Activated CD8-positive, alpha-beta memory T cell treated with anti-CD3 and anti-CD28 coated beads, Interleukin-2, amount 50 U/mL, for 24 hours (primary cell): Measurements from ENCODE around the gene AOAH.
A peak's percentile ranks its signal among the peaks of the same experiment; 100 is the strongest.

Experiments used
- DNase-seq: peaks from one replicate; pipeline ENCODE4 v3.0.0-alpha.2; 2020; ENCODE audit errors: extremely low read depth

Gene AOAH

GRCh38 chr7:36723951-36724664, at the start of gene AOAH:
AOAH (minus strand) TSS chr7:36724494; CDS start chr7:36724148, 346 bp downstream.
- peak; percentile 47 for DNase-seq

GRCh38 chr7:36766451-36766850, 42.2 kb upstream of the AOAH start:
- no peak for DNase-seq

DNA sequence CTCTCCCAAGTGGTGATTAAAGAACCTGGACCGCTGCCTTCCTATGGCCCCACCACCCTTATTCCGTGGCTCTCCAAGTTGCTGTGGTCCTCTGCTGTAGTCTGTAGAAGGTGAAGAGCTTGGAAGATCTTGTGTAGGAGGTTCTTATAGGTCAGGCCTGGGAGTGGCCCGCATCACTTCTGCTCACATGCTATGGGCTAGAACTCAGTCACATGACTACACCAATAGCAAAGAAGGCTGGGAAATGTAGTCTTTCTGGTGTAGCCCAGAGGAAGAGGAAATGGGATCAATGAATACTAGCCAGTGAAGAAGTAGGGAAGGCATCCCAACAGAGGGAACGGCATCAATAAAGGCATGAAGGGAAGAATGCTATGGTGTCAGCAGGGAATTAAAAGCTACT, 41.3 kb upstream of the AOAH start:
- DNase-seq, result no peak

GRCh38 chr7:36764929-36765328, 40.6 kb upstream of the AOAH start:
- no peak for DNase-seq

DNA sequence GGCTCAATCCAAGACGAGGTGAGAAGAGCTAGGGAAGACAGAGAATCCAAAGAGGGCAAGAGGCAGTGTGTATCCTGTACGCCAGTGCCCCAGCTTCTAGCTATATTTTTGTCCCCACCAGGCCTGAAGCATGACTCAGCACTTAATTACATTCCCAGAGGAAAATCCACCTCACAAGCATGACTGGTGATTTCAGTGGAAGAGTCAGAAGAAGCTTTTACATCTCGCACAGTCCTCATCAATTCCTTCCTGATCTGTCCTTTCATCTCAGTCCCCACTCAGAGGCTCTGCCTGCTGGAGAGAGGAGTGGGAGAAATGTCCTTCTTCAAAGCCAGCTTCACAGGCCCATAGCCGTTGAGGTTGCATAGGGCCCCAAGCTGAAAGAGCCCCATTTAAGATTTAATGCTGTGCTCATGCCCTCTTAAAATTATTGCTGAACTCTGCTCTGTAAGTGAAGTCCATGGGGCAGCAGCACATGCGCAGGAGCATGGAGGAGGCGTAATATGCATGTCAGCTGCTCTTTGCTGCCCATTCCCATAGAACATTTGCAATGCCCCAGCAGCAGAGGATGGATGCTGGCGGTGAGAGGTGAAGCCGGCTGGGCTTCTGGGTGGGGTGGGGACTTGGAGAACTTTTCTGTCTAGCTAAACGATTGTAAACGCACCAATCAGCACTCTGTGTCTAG, 39.0 kb upstream of the AOAH start:
- no peak for DNase-seq

- no peak for DNase-seq
Observed at GRCh38 chr7:36762394-36762793, 38.1 kb upstream of the AOAH start.

GRCh38 chr7:36761835-36762234, 37.5 kb upstream of the AOAH start:
- no peak for DNase-seq

DNA sequence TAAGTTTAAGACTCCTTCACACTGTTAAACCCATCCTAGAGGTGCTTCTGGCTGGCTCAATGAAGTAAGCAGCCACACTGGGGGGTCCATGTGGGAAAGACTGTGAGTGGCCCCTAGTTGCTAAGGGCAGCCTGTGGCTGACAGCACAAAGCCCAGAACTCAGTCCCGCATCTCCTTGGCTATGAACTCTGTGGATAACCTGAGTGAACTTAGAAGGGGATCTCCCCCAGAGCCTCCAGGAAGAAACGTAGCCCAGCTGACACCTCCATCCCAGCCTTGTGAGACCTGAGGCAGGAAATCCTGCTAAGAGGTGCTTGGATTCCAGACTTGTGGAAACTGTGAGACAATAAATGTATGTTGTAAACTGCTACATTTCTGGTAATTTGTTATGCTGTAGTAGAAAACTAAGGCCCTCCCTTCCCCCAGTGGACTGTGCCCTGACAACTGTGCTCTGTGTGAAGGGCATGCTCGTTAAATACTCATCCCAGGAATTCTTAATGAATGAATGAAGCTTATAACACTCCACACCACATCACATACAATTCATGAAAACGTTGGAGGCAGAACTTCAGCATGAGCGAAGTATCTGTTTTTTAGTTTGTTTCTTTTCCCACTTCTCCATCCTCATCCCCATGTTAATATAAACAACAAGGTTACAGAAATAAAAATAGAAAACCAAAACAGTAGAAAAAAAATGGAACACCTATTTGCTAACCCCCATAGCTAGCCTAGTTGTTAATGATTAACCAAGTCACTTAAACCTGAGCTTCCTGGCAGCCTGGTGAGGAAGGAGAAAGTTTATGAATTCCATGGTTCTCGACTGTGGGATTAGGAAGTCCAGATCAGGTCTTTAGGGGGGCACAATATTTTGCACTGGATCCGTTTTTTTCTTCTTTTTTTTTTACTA, 36.8 kb upstream of the AOAH start:
- no peak for DNase-seq

DNA sequence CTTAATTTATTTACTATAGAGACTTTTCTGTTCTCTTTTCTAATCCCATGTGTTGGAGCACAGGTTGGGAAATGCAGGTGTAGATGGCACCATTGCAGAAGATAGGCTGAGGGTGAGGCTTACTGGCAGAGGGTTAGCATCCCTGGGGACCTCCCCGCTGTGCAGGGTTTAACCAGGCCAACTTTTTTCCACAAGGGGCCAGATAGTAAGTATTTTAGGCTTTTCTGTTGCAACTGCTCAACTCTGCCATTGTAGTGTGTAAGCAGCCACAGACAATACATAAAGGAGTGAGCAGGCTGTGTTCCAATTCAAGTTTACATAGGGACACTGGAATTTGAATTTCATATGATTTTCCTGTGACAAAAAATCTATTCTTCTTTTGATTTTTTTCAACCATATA, 34.6 kb upstream of the AOAH start:
- DNase-seq, result no peak

DNA sequence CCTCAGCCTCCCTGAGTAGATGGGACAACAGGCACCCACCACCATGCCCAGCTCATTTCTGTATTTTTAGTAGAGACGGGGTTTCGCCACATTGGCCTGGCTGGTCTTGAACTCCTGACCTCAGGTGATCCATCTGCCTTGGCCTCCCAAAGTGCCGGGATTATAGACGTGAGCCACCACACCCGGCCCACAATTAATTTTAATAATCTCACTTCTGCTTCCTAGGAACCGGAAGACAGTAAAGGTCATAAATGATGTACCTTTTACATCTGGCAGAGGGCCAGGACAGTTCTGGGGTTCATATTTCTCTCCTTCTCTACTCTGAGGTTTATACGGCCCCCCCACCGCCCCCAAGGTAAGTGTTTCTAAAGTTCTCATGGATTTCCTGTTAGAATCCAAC, 31.2 kb upstream of the AOAH start:
- DNase-seq, result no peak

GRCh38 chr7:36752026-36752711, 27.9 kb upstream of the AOAH start:
- DNase-seq, result no peak

GRCh38 chr7:36750451-36750850, 26.2 kb upstream of the AOAH start:
- DNase-seq, result no peak

DNA sequence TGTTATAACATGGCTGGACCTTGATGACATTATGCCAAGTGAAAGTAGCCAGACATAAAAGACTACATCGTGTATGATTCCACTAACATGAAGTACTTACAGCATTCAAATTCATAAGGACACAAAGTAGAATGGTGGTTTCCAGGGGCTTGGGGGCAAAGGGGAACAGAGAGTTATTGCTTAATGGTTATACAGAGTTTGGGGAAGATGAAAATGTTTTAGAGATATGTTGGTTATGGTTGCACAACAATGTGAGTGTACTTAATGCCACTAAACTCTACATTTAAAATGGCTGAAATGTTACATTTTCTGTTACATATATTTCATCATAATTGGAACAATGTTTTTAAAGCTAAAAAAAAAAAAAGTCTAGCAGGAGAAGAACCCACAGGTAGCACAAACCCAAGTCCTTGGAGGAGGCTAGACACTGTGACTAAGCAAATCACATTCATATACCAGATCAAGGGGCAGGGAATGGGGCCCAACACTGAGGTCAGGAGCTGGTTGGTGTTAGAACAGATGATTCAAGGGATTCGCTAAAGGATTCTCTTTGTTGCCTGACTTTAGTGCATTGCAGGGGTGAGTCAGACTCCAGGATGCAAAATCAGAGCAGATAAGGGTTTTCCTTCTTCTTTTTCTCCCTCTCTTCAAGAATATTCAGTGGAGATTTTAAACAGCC, 25.1 kb upstream of the AOAH start:
- no peak for DNase-seq

GRCh38 chr7:36748017-36748487, 23.8 kb upstream of the AOAH start:
- DNase-seq, result no peak

DNA sequence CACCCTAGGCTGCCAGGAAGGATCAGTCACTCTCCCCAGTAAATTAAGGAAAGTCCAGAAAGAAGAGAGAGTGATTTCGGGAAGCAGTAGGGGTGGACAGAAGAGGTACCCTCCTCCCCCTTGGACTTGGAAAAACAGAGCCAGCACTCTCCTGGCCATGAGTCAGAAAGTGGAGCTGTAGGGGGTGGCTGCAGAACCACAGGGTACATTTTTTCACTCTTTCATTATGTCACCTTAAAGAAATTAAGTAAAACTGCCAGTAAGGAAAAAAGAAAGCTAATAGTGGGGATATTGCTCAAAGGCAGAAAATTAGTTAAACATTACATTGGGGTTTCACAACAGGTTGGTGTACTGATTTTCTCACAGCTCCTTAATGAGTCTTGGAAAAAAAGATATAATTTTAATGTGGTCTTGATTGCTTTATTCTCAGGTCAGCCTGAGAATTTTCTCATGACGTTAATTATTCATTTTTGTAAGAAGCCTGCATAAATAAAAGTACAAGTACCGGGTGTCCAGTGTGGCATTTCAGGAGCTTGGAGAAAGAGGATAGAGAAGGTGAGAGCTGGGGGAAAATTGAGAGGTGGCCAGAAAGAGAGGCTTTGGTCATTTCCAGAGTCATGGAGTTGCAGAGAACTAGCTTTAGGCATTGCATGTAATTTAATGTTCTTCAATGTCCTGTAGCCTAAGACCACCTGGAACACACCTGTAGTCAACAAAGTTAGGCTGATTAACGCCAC, 23.2 kb upstream of the AOAH start:
- no peak for DNase-seq

GRCh38 chr7:36746347-36746746, 22.1 kb upstream of the AOAH start:
- DNase-seq, result no peak

DNA sequence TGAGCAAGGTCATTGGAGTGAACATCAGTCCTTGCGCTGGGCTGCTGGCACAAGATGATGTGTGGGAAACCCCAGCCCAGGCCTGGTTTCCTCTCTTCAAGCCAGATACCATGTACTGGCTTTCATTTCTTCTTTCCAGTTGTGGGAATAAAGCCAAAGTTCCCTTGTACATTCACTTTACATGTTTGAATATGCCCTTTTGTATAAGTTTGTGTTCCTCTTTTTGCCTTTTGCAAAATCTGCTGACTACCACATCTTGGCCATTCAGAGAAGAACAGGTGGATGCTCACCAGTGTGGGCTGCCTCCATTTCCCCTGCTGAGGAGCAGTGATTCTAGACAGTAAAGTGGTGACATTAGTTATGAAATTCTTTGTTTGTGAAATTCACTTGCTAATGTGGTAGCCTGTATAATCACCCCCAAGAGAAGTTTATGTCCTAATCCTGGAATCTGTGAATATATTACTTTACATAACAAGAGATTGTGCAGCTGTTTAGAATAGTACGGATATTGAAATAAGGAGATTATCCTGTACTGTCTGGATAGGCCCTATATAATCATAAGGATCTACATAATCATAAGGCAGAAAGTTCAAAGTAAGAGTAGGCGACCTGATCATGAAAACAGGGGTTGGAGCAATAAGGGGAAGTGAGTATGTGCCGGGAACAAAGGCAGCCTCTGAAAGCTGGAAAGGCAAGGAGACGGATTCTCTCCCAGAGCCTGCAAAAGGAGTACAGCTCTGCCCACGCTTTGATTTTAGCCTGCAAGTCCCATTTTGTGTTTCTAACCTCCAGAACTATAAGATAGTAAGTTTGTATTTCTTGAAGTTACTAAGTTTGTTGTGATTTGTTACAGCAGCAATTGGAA, 18.8 kb upstream of the AOAH start:
- no peak for DNase-seq

GRCh38 chr7:36741866-36742265, 17.6 kb upstream of the AOAH start:
- DNase-seq, result no peak

- no peak for DNase-seq
Observed at GRCh38 chr7:36739351-36739750, 15.1 kb upstream of the AOAH start.

- DNase-seq, result no peak
Observed at GRCh38 chr7:36736899-36737211, 12.6 kb upstream of the AOAH start.
